ENCODE measurements around the gene GPR35. TPM values are rescaled to one million over a fixed set of nuclear protein-coding genes. Genes with fewer than 3 reads are reported as not detected.

GPR35 gene
- total RNA-seq, 4 donors from 2014 or later: 61.1 to 341 (median 261) TPM

- Histone ChIP-seq H3K36me3 (peaks cover 0 to 20% (median 0%) of the 10 kb centered on the region in 3 donors), H3K27ac (peak overlapping the region in 2 of 4 donors; percentile 91 to 93), H3K4me3 (no peak overlapping the region), H3K9me3 (no peaks in the 10 kb centered on the region), H3K27me3 (no peaks in the 10 kb centered on the region), H3K4me1 (peaks cover 0 to 19% (median 4%) of the 10 kb centered on the region in 4 donors)
- no peak for TF ChIP-seq POLR2A (IDR thresholded peaks at IDR 0.05)
- TF ChIP-seq, protein P1, sequence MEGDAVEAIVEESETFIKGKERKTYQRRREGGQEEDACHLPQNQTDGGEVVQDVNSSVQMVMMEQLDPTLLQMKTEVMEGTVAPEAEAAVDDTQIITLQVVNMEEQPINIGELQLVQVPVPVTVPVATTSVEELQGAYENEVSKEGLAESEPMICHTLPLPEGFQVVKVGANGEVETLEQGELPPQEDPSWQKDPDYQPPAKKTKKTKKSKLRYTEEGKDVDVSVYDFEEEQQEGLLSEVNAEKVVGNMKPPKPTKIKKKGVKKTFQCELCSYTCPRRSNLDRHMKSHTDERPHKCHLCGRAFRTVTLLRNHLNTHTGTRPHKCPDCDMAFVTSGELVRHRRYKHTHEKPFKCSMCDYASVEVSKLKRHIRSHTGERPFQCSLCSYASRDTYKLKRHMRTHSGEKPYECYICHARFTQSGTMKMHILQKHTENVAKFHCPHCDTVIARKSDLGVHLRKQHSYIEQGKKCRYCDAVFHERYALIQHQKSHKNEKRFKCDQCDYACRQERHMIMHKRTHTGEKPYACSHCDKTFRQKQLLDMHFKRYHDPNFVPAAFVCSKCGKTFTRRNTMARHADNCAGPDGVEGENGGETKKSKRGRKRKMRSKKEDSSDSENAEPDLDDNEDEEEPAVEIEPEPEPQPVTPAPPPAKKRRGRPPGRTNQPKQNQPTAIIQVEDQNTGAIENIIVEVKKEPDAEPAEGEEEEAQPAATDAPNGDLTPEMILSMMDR (IDR thresholded peaks at IDR 0.05): no peak
- DNase-seq: peak in 2 of 3 donors; percentile 39 to 43
These were observed 22.0 kb upstream of the GPR35 start for GRCh38 chr2:240603081-240603835.

DNA sequence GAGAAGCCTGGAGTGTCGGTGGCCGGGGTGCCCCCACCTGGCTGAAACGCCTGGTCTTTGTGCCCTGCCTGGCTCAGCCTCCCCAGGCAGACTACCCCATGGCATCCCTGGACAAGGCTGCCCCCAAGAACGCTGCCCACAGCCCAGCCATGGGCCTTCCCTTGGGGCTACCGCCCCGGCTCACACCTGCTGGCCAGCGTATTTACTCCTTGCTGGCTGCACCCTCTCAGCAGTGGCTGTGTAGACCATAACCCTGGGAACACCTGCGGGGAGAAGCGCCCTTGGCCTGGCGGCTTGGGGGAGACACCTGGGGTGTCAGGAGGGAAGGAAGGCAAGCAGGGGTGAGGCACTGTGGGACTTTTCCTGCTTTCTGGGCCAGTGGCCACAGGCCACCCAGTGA is 21.4 kb upstream of the GPR35 start:
- Histone ChIP-seq H3K4me1 (peaks cover 0 to 19% (median 4%) of the 10 kb centered on the region in 4 donors), H3K27me3 (no peaks in the 10 kb centered on the region), H3K27ac (peak overlapping the region in 3 of 4 donors; percentile 75 to 93 (median 91)), H3K36me3 (peaks cover 0 to 14% (median 0%) of the 10 kb centered on the region in 3 donors), H3K9me3 (no peaks in the 10 kb centered on the region), H3K4me3 (peak overlapping the region in 2 of 4 donors; percentile 24 to 66)
- TF ChIP-seq, protein P1 (IDR thresholded peaks at IDR 0.05): no peak
- no peak for TF ChIP-seq POLR2A (IDR thresholded peaks at IDR 0.05)
- DNase-seq: peak in 1 of 3 donors; percentile 49

- Histone ChIP-seq H3K4me3 (peak overlapping the region in 2 of 4 donors; percentile 63 to 66), H3K27me3 (no peaks in the 10 kb centered on the region), H3K9me3 (no peaks in the 10 kb centered on the region), H3K36me3 (peaks cover 0 to 8% (median 0%) of the 10 kb centered on the region in 3 donors), H3K27ac (peak overlapping the region in 3 of 4 donors; percentile 75 to 93 (median 91)), H3K4me1 (peaks cover 0 to 19% (median 4%) of the 10 kb centered on the region in 4 donors)
- peak in 2 of 3 donors; percentile 79 to 85 for DNase-seq
- TF ChIP-seq, protein P1 (IDR thresholded peaks at IDR 0.05): peak in 4 of 6 experiments; percentile 49 to 83 (median 74)
- peak in 1 of 2 donors; percentile 7 for TF ChIP-seq POLR2A (IDR thresholded peaks at IDR 0.05)
These were observed 20.9 kb upstream of the GPR35 start for GRCh38 chr2:240604291-240604938.

- peak in 2 of 3 donors; percentile 90 to 92 for DNase-seq
- H3K27ac ChIP-seq: peak overlapping the region in 3 of 4 donors; percentile 75 to 93 (median 91)
- H3K9me3 ChIP-seq: no peaks in the 10 kb centered on the region
- peaks cover 0 to 7% (median 0%) of the 10 kb centered on the region in 3 donors for H3K36me3 ChIP-seq
- H3K4me1 ChIP-seq: peaks cover 0 to 19% (median 4%) of the 10 kb centered on the region in 4 donors
- no peaks in the 10 kb centered on the region for H3K27me3 ChIP-seq
- TF ChIP-seq POLR2A (IDR thresholded peaks at IDR 0.05): peak; percentile 93 to 96
- TF ChIP-seq, protein P1 (IDR thresholded peaks at IDR 0.05): no peak
- H3K4me3 ChIP-seq: peak overlapping the region in 3 of 4 donors; percentile 26 to 66 (median 63)
These were observed 20.2 kb upstream of the GPR35 start for GRCh38 chr2:240604939-240605716.

All from Peyer's patch (tissue), 4 donors.